RWPE1 (cell line): Measurements from ENCODE around the gene RPP14.
"Not testable (repeated sequence)": the region's sequence is repeated elsewhere in the genome, so short reads cannot be mapped to it uniquely, and the experiment has no call there.

Experiments used
- CTCF ChIA-PET: fragments of 350-600 bp; sonication (Branson Sonifier 250); formaldehyde crosslinking; extraction: SDS; loops from one replicate; lab custom pipeline; 2021; lab: Yijun Ruan, JAX
- POLR2A ChIA-PET: fragments of 400-600 bp; formaldehyde crosslinking; extraction: SDS; loops from one replicate; lab custom pipeline; 2020; ENCODE audit warnings: antibody characterized with exemption; ENCODE audit not compliant: low non-redundant PET; lab: Yijun Ruan, JAX
- DNase-seq: peaks from one replicate; pipeline ENCODE4 v3.0.0; 2012; ENCODE audit warnings: low spot score
- H3K27ac ChIP-seq: fragments of 450-650 bp; 2 replicates; pipeline ENCODE4 v1.5.1; 2017
- TF ChIP-seq, protein P1 (sequence below): fragments of 450-650 bp; conservative IDR thresholded peaks from 2 replicates; pipeline ENCODE4 v1.5.1; 2017; ENCODE audit warnings: low read depth, mild to moderate bottlenecking

RPP14 gene

GRCh38 chr3:58334013-58334321, 27.9 kb downstream of the RPP14 start:
- CTCF ChIA-PET: interaction anchor here (1.0 kb wide), 1 partner anchor 81 kb away, joined by 4 read pairs; no protein-coding TSS in a partner anchor
- TF ChIP-seq, protein P1, sequence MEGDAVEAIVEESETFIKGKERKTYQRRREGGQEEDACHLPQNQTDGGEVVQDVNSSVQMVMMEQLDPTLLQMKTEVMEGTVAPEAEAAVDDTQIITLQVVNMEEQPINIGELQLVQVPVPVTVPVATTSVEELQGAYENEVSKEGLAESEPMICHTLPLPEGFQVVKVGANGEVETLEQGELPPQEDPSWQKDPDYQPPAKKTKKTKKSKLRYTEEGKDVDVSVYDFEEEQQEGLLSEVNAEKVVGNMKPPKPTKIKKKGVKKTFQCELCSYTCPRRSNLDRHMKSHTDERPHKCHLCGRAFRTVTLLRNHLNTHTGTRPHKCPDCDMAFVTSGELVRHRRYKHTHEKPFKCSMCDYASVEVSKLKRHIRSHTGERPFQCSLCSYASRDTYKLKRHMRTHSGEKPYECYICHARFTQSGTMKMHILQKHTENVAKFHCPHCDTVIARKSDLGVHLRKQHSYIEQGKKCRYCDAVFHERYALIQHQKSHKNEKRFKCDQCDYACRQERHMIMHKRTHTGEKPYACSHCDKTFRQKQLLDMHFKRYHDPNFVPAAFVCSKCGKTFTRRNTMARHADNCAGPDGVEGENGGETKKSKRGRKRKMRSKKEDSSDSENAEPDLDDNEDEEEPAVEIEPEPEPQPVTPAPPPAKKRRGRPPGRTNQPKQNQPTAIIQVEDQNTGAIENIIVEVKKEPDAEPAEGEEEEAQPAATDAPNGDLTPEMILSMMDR: no peak
- H3K27ac ChIP-seq: no peak overlapping the region
- DNase-seq: no peak
- POLR2A ChIA-PET: interaction anchor here (1.0 kb wide), 1 partner anchor 27 kb away, joined by 3 read pairs; no protein-coding TSS in a partner anchor

DNA sequence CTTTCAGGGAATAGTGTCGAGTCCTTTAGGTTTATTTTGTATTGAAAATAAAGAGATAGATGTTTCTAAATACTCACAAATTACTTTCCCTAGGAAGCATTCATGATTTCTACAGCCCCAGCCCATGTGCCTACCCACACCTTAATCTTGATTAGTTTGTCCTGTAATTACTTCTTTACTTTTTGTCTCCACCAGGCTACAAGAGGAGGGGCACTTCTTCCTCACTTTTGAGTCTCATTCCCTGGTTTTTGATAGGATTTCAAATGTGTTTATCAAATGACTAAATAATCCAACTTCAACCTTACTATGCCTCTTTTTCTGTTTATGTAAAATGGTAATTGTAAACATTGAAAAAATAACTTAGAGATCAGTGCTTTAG, 28.4 kb downstream of the RPP14 start:
- peak overlapping the region; percentile 97 for H3K27ac ChIP-seq
- ChIA-PET POLR2A (interaction anchor here (0.6 to 1.0 kb wide), 2 partner anchors 27 to 70 kb away, joined by 3 read pairs; no protein-coding TSS in a partner anchor), CTCF (interaction anchor here (0.6 to 1.0 kb wide), 2 partner anchors 71 to 79 kb away, joined by 3 to 4 read pairs; no protein-coding TSS in a partner anchor)
- DNase-seq: no peak
- TF ChIP-seq, protein P1: no peak

GRCh38 chr3:58335652-58335947, 29.6 kb downstream of the RPP14 start:
- ChIA-PET CTCF (no interaction called here), POLR2A (no interaction called here)
- no peak for DNase-seq
- H3K27ac ChIP-seq: peak overlapping the region; percentile 97
- TF ChIP-seq, protein P1: no peak

DNA sequence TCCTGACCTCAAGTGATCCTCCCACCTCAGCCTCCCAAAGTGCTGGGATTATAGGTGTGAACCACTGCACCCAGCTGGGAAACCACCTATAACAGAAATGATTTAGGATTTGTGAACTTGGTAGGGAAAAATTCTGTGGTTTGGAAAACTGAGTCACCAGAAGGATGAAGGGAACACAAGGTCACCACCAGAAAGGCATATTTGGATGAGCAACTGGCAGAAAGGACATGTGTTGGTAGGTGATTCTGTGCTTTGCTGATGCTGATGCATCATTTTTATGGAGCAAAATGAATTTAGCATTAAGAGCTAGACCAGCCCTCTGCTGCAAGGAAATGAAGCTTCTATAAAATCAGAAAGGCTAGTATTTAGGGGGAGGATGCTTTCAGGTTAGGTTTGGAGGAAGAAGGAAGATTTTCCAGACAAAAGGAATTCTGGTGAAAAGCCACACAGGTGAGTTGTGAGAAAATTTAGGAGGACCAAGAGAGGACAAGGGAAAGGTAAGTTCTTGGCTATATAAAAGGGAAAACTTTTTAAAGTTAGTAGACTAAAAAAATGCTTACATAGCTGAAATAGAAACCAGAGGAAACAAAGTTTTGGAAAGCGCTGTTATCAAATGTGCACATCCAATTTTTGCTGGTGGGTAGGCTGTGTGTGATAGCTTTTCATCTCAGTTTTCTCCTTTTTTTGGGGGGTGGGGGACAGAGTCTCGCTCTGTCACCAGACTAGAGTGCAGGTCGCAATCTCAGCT, 30.3 kb downstream of the RPP14 start:
- TF ChIP-seq, protein P1: no peak
- peak; percentile 18 for DNase-seq
- ChIA-PET CTCF (no interaction called here), POLR2A (no interaction called here)
- peak overlapping the region; percentile 66 for H3K27ac ChIP-seq

- POLR2A ChIA-PET: no interaction called here
Measured at GRCh38 chr3:58337190-58337589, 31.1 kb downstream of the RPP14 start.

GRCh38 chr3:58339146-58339545, 33.1 kb downstream of the RPP14 start:
- CTCF ChIA-PET, POLR2A ChIA-PET, H3K27ac ChIP-seq, DNase-seq: not testable (repeated sequence)

More at GRCh38 chr3:58337190-58337589, 31.1 kb downstream of the RPP14 start:
- CTCF ChIA-PET: no interaction called here
- TF ChIP-seq, protein P1: no peak
- peak overlapping the region; percentile 66; the same call in 1 of the 2 replicates for H3K27ac ChIP-seq
- DNase-seq: no peak

- ChIA-PET POLR2A (no interaction called here), CTCF (no interaction called here)
- no peak overlapping the region for H3K27ac ChIP-seq
- no peak for DNase-seq
- TF ChIP-seq, protein P1: no peak
Measured at GRCh38 chr3:58340594-58341244, 34.7 kb downstream of the RPP14 start.
